IMR-90 (cell line): ENCODE results near the gene TMEM126A. TPM values are rescaled to one million over a fixed set of nuclear protein-coding genes. Genes with fewer than 3 reads are reported as not detected.

Experiments used
- ATAC-seq: fragments of 200-7000 bp; cut with Tn5 transposase; 2 replicates; pipeline ENCODE4 v1.9.1; 2020; ENCODE audit warnings: low read depth, mild to moderate bottlenecking, moderate library complexity
- BruUV-seq: library from RNA; stranded (reverse); fragments of 400-500 nt; replicated peaks from 2 replicates; lab custom pipeline; 2021; lab: Mats Ljungman, UMichigan
- CTCF ChIA-PET: fragments of 300-600 bp; formaldehyde crosslinking; extraction: SDS; loops from one replicate; lab custom pipeline; 2021; ENCODE audit warnings: antibody characterized with exemption; lab: Yijun Ruan, JAX
- POLR2A ChIA-PET: fragments of 300-600 bp; sonication (Branson Sonifier 250); formaldehyde crosslinking; loops from one replicate; lab custom pipeline; 2022; ENCODE audit warnings: antibody characterized with exemption; ENCODE audit not compliant: unreplicated experiment; lab: Charles Lee
- DNase-seq: peaks from one replicate; pipeline ENCODE4 v3.0.0; 2013
- H2AFZ ChIP-seq: replicated peaks from 2 replicates; pipeline ENCODE3; 2013; ENCODE audit warnings: low read length, mild to moderate bottlenecking; ENCODE audit not compliant: poor library complexity
- H2AK5ac ChIP-seq: 2 replicates; pipeline ENCODE4 v1.6.1; 2013; ENCODE audit warnings: low read depth, low read length, inconsistent platforms
- H2AK9ac ChIP-seq: replicated peaks from 2 replicates; pipeline ENCODE3; 2013; ENCODE audit warnings: mild to moderate bottlenecking, low read depth, low read length, moderate library complexity; ENCODE audit not compliant: poor library complexity
- H2BK120ac ChIP-seq: 2 replicates; pipeline ENCODE4 v1.6.1; 2013; ENCODE audit warnings: low read depth, low read length, inconsistent platforms
- H2BK15ac ChIP-seq: 3 replicates; pipeline ENCODE4 v1.6.1; 2013; ENCODE audit warnings: low read depth, low read length, inconsistent platforms
- H2BK20ac ChIP-seq: 2 replicates; pipeline ENCODE4 v1.6.1; 2013; ENCODE audit warnings: low read depth, mild to moderate bottlenecking, inconsistent platforms, low read length, moderate library complexity
- H2BK5ac ChIP-seq: 2 replicates; pipeline ENCODE4 v1.6.1; 2013; ENCODE audit warnings: mild to moderate bottlenecking, low read depth, low read length, inconsistent platforms; ENCODE audit not compliant: poor library complexity, severe bottlenecking
- H3K14ac ChIP-seq: replicated peaks from 2 replicates; pipeline ENCODE4 v1.6.1; 2013; ENCODE audit warnings: low read depth, low read length, inconsistent platforms
- H3K18ac ChIP-seq: 2 replicates; pipeline ENCODE4 v1.6.1; 2013; ENCODE audit warnings: low read depth, low read length, control low read depth
- H3K23ac ChIP-seq: 2 replicates; pipeline ENCODE4 v1.6.1; 2013; ENCODE audit warnings: low read depth, low read length, inconsistent platforms
- H3K27ac ChIP-seq: 2 replicates; pipeline ENCODE4 v1.5.1; 2013; ENCODE audit warnings: mild to moderate bottlenecking, control low read depth, low read length; ENCODE audit not compliant: insufficient read depth
- H3K27me3 ChIP-seq: 2 replicates; pipeline ENCODE4 v1.6.1; 2013; ENCODE audit warnings: low read length; ENCODE audit not compliant: control insufficient read depth, insufficient read depth
- H3K36me3 ChIP-seq: 2 replicates; pipeline ENCODE4 v1.6.1; 2013; ENCODE audit warnings: low read length, mixed read lengths; ENCODE audit not compliant: control insufficient read depth, insufficient read depth
- H3K4ac ChIP-seq: 2 replicates; pipeline ENCODE4 v1.6.1; 2013; ENCODE audit warnings: low read depth, low read length, inconsistent platforms
- H3K4me1 ChIP-seq: 2 replicates; pipeline ENCODE4 v1.6.1; 2013; ENCODE audit warnings: low read length, mixed read lengths; ENCODE audit not compliant: control insufficient read depth, insufficient read depth
- H3K4me2 ChIP-seq: 2 replicates; pipeline ENCODE4 v1.6.1; 2013; ENCODE audit warnings: low read depth, mild to moderate bottlenecking, control low read depth, low read length, moderate library complexity
- H3K4me3 ChIP-seq: 2 replicates; pipeline ENCODE4 v1.5.1; 2013; ENCODE audit warnings: low read depth, mild to moderate bottlenecking, control low read depth, low read length, moderate library complexity; ENCODE audit not compliant: insufficient read depth
- H3K56ac ChIP-seq: 2 replicates; pipeline ENCODE4 v1.6.1; 2013; ENCODE audit warnings: low read length, inconsistent platforms; ENCODE audit not compliant: insufficient read depth; ENCODE audit errors: extremely low read depth
- H3K79me1 ChIP-seq, 2 experiments: 2 replicates each; pipeline ENCODE4 v1.6.1; 2013; ENCODE audit warnings: low read length in 2 of 2, inconsistent platforms in 1 of 2, low read depth in 1 of 2
- H3K9ac ChIP-seq: 2 replicates; pipeline ENCODE4 v1.6.1; 2013; ENCODE audit warnings: low read depth, low read length, control low read depth
- H3K9me1 ChIP-seq: 2 replicates; pipeline ENCODE4 v1.6.1; 2013; ENCODE audit warnings: low read length, inconsistent platforms; ENCODE audit not compliant: insufficient read depth
- H3K9me3 ChIP-seq: 2 replicates; pipeline ENCODE4 v1.6.1; 2013; ENCODE audit warnings: low read length; ENCODE audit not compliant: control insufficient read depth, insufficient read depth
- H4K20me1 ChIP-seq: 2 replicates; pipeline ENCODE4 v1.6.1; 2013; ENCODE audit warnings: low read length, inconsistent platforms; ENCODE audit not compliant: insufficient read depth
- H4K5ac ChIP-seq: 2 replicates; pipeline ENCODE4 v1.6.1; 2013; ENCODE audit warnings: mild to moderate bottlenecking, low read depth, low read length, control low read depth
- H4K8ac ChIP-seq, 2 experiments: 2 replicates each; pipeline ENCODE4 v1.6.1; 2013; ENCODE audit warnings: low read depth in 2 of 2, low read length in 2 of 2, control low read depth in 1 of 2, inconsistent platforms in 1 of 2
- H4K91ac ChIP-seq: 2 replicates; pipeline ENCODE4 v1.6.1; 2013; ENCODE audit warnings: low read depth, low read length, inconsistent platforms; ENCODE audit not compliant: insufficient read depth
- BHLHE40 ChIP-seq: fragments of 150-350 bp; IDR thresholded peaks from 2 replicates; pipeline ENCODE4 v1.6.1; 2016; ENCODE audit warnings: mild to moderate bottlenecking, low read depth, low read length
- CEBPB ChIP-seq: IDR thresholded peaks from 2 replicates; pipeline ENCODE4 v1.6.1; 2012; ENCODE audit warnings: low read depth, low read length, improper control_type of control experiment
- FOS ChIP-seq: fragments of 150-350 bp; IDR thresholded peaks from 2 replicates; pipeline ENCODE4 v1.6.1; 2016; ENCODE audit warnings: low read depth, low read length
- MAFK ChIP-seq: IDR thresholded peaks from 2 replicates; pipeline ENCODE4 v1.6.1; 2012; ENCODE audit warnings: low read depth, low read length, improper control_type of control experiment
- MAZ ChIP-seq: IDR thresholded peaks from 2 replicates; pipeline ENCODE4 v1.6.1; 2012; ENCODE audit warnings: low read depth, mild to moderate bottlenecking, low read length, improper control_type of control experiment, moderate library complexity, borderline replicate concordance
- MXI1 ChIP-seq: IDR thresholded peaks from 2 replicates; pipeline ENCODE4 v1.6.1; 2012; ENCODE audit warnings: low read depth, mild to moderate bottlenecking, low read length, moderate library complexity, borderline replicate concordance
- NFE2L2 ChIP-seq: fragments of 150-350 bp; IDR thresholded peaks from 2 replicates; pipeline ENCODE4 v1.6.1; 2016; ENCODE audit warnings: low read depth, mild to moderate bottlenecking, low read length
- POLR2A ChIP-seq: IDR thresholded peaks from 2 replicates; pipeline ENCODE4 v1.6.1; 2012; ENCODE audit warnings: mild to moderate bottlenecking, low read depth, low read length
- RFX5 ChIP-seq: IDR thresholded peaks from 2 replicates; pipeline ENCODE4 v1.8.0; 2012; ENCODE audit warnings: low read depth, mild to moderate bottlenecking, low read length, moderate library complexity
- SMC3 ChIP-seq: fragments of 150-350 bp; IDR thresholded peaks from 2 replicates; pipeline ENCODE4 v1.6.1; 2016; ENCODE audit warnings: low read depth, mild to moderate bottlenecking, antibody characterized with exemption, low read length, moderate library complexity
- USF2 ChIP-seq: fragments of 150-350 bp; IDR thresholded peaks from 2 replicates; pipeline ENCODE4 v1.6.1; 2017; ENCODE audit warnings: mild to moderate bottlenecking, antibody characterized with exemption, low read length, low read depth
- WGBS, 2 experiments: methylation state at CpG; one replicate each; pipeline versions ENCODE4 v1.1.5 to v1.1.7; 2013; ENCODE audit warnings: missing lambda C conversion rate in 2 of 2; ENCODE audit not compliant: insufficient read length in 1 of 2; ENCODE audit errors: extremely low coverage in 2 of 2; 5-methylcytosine and 5-hydroxymethylcytosine counted together
- dilution Hi-C: fragments of 300-500 bp; cut with HindIII; formaldehyde crosslinking; loops from one replicate; pipeline ENCODE4 v1.14.3; 2018; ENCODE audit warnings: low sequenced_read_pairs; ENCODE audit not compliant: unreplicated experiment
- in situ Hi-C: fragments of 300-500 bp; cut with MboI; formaldehyde crosslinking; loops from 3 replicates; pipeline ENCODE4 v1.14.3; 2019; ENCODE audit warnings: low sequenced_read_pairs, inconsistent platforms, mixed read lengths
- intact Hi-C: fragments of 100-400 bp; cut with micrococcal nuclease; formaldehyde crosslinking; loops from 2 replicates; pipeline ENCODE4 v1.10.0; 2022
- polyA plus RNA-seq, 3 experiments: library from polyadenylated mRNA; depleted of rRNA; stranded (reverse); fragments of >200 nt; gene quantifications; 2 replicates each; pipeline ENCODE4 v1.2.3, GENCODE V29; 2012; ENCODE audit warnings: low replicate concordance in 1 of 3
- total RNA-seq: library from RNA; depleted of rRNA; stranded (reverse); fragments of >200 nt; gene quantifications from 2 replicates; pipeline ENCODE4 v1.2.3, GENCODE V29; 2012
- TF ChIP-seq, protein P1 (sequence below): conservative IDR thresholded peaks from 2 replicates; pipeline ENCODE4 v1.5.1; 2012; ENCODE audit warnings: mild to moderate bottlenecking, low read depth, low read length, improper control_type of control experiment
- TF ChIP-seq, protein P2 (sequence below): fragments of 150-350 bp; IDR thresholded peaks from 2 replicates; pipeline ENCODE4 v1.6.1; 2016; ENCODE audit warnings: low read depth, mild to moderate bottlenecking, low read length, moderate library complexity, borderline replicate concordance

The TMEM126A gene
- total and polyA plus RNA-seq, 2 of the 4 experiments (the other 2 are of a cell fraction) = 34.9 to 60.4 TPM

DNA sequence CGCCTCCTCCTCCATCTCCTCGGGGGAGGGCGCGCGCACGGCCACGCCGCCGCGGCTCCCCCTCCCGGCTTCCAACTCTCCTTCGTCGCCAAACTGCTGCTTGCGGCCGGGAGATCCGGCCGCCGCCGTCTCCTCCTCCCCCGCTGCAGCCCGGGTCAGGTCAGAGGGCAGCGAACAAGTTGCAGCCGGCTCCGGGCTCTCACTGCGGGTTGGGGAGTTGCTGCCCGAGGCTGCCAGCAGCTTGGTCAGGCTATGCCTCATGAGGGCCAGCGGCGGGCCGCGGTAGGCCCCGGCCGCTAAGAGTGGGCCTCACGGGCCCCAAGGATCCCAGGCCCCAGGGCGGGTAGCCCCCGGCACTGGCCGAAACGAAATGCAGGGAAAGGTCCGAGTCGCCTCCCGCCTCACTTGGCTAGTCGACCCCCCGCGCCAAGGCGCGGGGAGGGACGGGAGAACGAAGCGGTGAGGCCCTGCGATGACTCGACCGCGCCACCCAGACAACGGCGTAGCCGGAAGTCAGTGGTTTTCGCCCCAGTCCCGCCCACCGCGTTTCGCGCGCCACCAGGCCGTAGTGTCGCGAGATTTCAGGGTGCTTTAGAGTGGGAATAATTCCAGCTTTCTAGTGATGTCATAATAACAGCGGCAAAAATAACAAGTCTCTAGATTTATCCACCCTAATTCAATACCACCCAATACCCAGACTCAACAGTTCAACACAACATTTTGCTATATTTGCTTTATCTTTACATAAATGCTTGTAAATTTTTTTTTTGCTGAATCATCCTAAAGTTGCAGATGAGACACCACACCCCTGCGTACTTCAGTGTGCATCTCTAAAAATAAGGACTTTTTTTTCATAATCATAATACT, 17.1 kb downstream of the TMEM126A start, which contains the start of gene CREBZF:
CREBZF (minus strand) TSS at position 515 of the 867 bp plus-strand sequence; CDS start at position 261, 254 bp downstream.
- POLR2A ChIA-PET = interaction anchor here (1.3 kb wide), 1 partner anchor 37 kb away, joined by 16 read pairs; the partner anchor contains the start of gene TMEM126B
- ATAC-seq = peak; percentile 92
- TF ChIP-seq POLR2A (peak; percentile 94), RFX5 (no peak), CEBPB (no peak), NFE2L2 (peak; percentile 96), USF2 (no peak), SMC3 (no peak), BHLHE40 (no peak), MAFK (peak; percentile 92), FOS (peak; percentile 2; the same call in 1 of the 2 replicates), MAZ (peak; percentile 60; the same call in 1 of the 2 replicates), MXI1 (peak; percentile 60; the same call in 1 of the 2 replicates)
- TF ChIP-seq, protein P1, sequence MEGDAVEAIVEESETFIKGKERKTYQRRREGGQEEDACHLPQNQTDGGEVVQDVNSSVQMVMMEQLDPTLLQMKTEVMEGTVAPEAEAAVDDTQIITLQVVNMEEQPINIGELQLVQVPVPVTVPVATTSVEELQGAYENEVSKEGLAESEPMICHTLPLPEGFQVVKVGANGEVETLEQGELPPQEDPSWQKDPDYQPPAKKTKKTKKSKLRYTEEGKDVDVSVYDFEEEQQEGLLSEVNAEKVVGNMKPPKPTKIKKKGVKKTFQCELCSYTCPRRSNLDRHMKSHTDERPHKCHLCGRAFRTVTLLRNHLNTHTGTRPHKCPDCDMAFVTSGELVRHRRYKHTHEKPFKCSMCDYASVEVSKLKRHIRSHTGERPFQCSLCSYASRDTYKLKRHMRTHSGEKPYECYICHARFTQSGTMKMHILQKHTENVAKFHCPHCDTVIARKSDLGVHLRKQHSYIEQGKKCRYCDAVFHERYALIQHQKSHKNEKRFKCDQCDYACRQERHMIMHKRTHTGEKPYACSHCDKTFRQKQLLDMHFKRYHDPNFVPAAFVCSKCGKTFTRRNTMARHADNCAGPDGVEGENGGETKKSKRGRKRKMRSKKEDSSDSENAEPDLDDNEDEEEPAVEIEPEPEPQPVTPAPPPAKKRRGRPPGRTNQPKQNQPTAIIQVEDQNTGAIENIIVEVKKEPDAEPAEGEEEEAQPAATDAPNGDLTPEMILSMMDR = no peak
- TF ChIP-seq, protein P2, sequence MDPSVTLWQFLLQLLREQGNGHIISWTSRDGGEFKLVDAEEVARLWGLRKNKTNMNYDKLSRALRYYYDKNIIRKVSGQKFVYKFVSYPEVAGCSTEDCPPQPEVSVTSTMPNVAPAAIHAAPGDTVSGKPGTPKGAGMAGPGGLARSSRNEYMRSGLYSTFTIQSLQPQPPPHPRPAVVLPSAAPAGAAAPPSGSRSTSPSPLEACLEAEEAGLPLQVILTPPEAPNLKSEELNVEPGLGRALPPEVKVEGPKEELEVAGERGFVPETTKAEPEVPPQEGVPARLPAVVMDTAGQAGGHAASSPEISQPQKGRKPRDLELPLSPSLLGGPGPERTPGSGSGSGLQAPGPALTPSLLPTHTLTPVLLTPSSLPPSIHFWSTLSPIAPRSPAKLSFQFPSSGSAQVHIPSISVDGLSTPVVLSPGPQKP = no peak

More for the DNA sequence above, 17.1 kb downstream of the TMEM126A start, which contains the start of gene CREBZF:
- dilution Hi-C loops (no loop called here), intact Hi-C loops (loop anchor here (1.0 to 2.0 kb wide), 5 partner anchors 20 to 189 kb away; partner anchors contain the start of gene TMEM126B), in situ Hi-C loops (no loop called here)
- Histone ChIP-seq H3K4me1 (no peaks in the 10 kb centered on the region; the same call in 1 of the 2 replicates), H3K14ac (peak within 1 kb of the TSS; percentile 94), H4K20me1 (peaks cover 33% of the 10 kb centered on the region), H3K18ac (peak within 1 kb of the TSS; percentile 37), H2BK15ac (no peak within 1 kb of the TSS), H3K79me1 (peaks cover 0 to 11% of the 10 kb centered on the region in 2 experiments; a peak in 1 of 4 replicates), H3K4me3 (peak within 1 kb of the TSS; percentile 96), H3K9ac (peak within 1 kb of the TSS; percentile 95), H3K9me3 (no peaks in the 10 kb centered on the region), H2AFZ (peak within 1 kb of the TSS; percentile 85), H3K4me2 (peak within 1 kb of the TSS; percentile 97), H3K4ac (peak within 1 kb of the TSS; percentile 95), H2BK120ac (peak within 1 kb of the TSS; percentile 68), H3K36me3 (peaks cover 4% of the 10 kb centered on the region; the same call in 1 of the 2 replicates), H2BK20ac (no peak within 1 kb of the TSS), H3K23ac (peak within 1 kb of the TSS; percentile 99), H3K27ac (peak within 1 kb of the TSS; percentile 85), H3K27me3 (no peaks in the 10 kb centered on the region), H4K91ac (peak within 1 kb of the TSS; percentile 79), H3K9me1 (no peaks in the 10 kb centered on the region), H3K56ac (peak within 1 kb of the TSS; percentile 90), H4K8ac (peak within 1 kb of the TSS; percentile 73 to 90), H4K5ac (peak within 1 kb of the TSS; percentile 95), H2AK9ac (peak within 1 kb of the TSS; percentile 99), H2BK5ac (peak within 1 kb of the TSS; percentile 85), H2AK5ac (peak within 1 kb of the TSS; percentile 95)
- BruUV-seq = no TSS peak
- 1% methylated on average over 28 of the region's 67 CpGs; no CpG with 5 or more reads in 1 of the 2 experiments for WGBS, 2 experiments
- CTCF ChIA-PET = interaction anchor here (1.0 kb wide), 1 partner anchor 20 kb away, joined by 3 read pairs; no protein-coding TSS in a partner anchor
- DNase-seq = peak; percentile 95
